M059J (cell line): Measurements from ENCODE around the gene SLC38A1. TPM values are rescaled to one million over a fixed set of nuclear protein-coding genes. Genes with fewer than 3 reads are reported as not detected.

Experiments
- DNase-seq: peaks from one replicate; pipeline ENCODE4 v3.0.0-alpha.2; 2012; ENCODE audit warnings: low read depth
- total RNA-seq: library from RNA; depleted of rRNA; stranded (reverse); fragments of >200 nt; shearing (Covaris generic); gene quantifications from 2 replicates; pipeline ENCODE4 v1.2.3, GENCODE V29; 2014; rRNA removed

The SLC38A1 gene
- total RNA-seq, 1 experiment from 2014 or later: 49.7 TPM

DNA sequence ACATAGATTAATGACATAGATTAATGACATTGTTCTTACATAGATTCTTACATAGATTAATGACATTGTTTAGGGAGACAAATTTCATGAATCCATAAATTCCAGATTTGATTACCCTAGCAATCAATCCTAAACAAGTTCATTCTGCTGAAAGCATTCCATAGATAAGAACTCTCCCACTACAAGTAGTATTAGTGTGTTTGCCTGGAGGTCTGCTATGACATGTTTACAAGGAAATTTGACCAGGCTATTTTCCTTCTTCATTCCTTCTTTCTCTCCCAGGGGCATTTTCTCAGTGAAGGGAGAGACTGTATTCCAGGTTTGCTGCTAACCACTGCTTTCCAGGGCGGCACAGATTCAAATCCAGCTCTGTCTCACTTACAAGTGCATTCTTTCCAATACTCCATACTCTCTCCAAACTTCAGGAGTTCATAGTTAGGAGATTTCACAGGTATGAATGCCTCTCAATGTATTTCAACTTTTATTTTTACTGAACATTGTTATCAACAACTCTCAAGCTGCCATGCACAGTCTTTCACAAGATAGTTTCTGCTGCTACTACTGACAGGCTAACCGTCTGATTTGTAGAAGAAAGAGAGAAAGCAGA lies 134.5 kb downstream of the SLC38A1 start:
- DNase-seq: no peak

DNA sequence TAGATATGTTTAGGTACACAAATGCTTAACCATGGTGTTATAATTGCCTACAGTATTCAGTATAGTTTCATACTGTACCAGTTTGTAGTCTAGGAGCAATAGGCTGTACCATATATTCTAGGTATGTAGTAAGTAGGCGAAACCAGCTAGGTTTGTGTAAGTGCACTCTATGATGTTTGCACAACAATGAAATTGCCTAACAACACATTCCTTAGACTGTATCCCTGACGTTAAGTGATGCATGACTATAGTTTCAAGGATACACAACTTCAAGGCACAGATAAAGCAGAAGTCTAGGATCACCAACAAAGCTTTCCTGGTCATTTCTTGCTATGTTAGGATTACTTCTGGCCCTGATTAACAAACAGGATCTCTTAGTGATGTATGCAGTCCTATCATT lies 135.1 kb downstream of the SLC38A1 start:
- DNase-seq: no peak

Other genes with a start within 250 kb of the SLC38A1 start
- 447 and 744 TPM in 2 replicates for gene SLC38A2, start 103.7 kb upstream of the SLC38A1 start, total RNA-seq